Natural killer cell (primary cell): ENCODE results near the gene TOGARAM1. TPM values are rescaled to one million over a fixed set of nuclear protein-coding genes. Genes with fewer than 3 reads are reported as not detected.

Experiments
- ATAC-seq, 3 donors: fragments of 150-1000 bp in 2 of 3; fragments of 200-7000 bp in 1 of 3; cut with Tn5 transposase; 1 replicate in 1 of 3; 2 replicates in 2 of 3; pipeline ENCODE4 v1.10.0; 2021; ENCODE audit warnings: mild to moderate bottlenecking in 2 of 3, moderate library complexity in 2 of 3
- DNase-seq, 2 donors: peaks; one replicate each; pipeline versions ENCODE4 v3.0.0 to v3.0.0-alpha.2; 2013 to 2021; ENCODE audit warnings: mixed read lengths in 1 of 2
- H3K27ac ChIP-seq: one replicate; pipeline ENCODE4 v1.5.1; 2013; ENCODE audit warnings: mild to moderate bottlenecking, low read length
- H3K27me3 ChIP-seq: one replicate; pipeline ENCODE4 v1.6.1; 2013; ENCODE audit warnings: low read length; ENCODE audit not compliant: control insufficient read depth, insufficient read depth
- H3K36me3 ChIP-seq: one replicate; pipeline ENCODE4 v1.6.1; 2013; ENCODE audit warnings: low read length; ENCODE audit not compliant: control insufficient read depth, insufficient read depth
- H3K4me1 ChIP-seq: one replicate; pipeline ENCODE4 v1.6.1; 2013; ENCODE audit warnings: low read length; ENCODE audit not compliant: control insufficient read depth, insufficient read depth
- H3K4me3 ChIP-seq: one replicate; pipeline ENCODE4 v1.5.1; 2013; ENCODE audit warnings: low read length
- H3K9me3 ChIP-seq: one replicate; pipeline ENCODE4 v1.6.1; 2013; ENCODE audit warnings: low read length; ENCODE audit not compliant: control insufficient read depth, insufficient read depth
- H3K27ac Mint-ChIP-seq, 2 donors: one replicate each; pipeline ENCODE4 v1.8.0; 2022; ENCODE audit warnings: mild to moderate bottlenecking in 2 of 2, mixed read lengths in 2 of 2, moderate library complexity in 1 of 2
- H3K27me3 Mint-ChIP-seq, 2 donors: one replicate each; pipeline ENCODE4 v1.8.0; 2022; ENCODE audit warnings: low read depth in 2 of 2, mixed read lengths in 2 of 2
- H3K36me3 Mint-ChIP-seq: one replicate; pipeline ENCODE4 v1.8.0; 2022; ENCODE audit warnings: mixed read lengths
- H3K4me1 Mint-ChIP-seq, 2 donors: one replicate each; pipeline ENCODE4 v1.8.0; 2022; ENCODE audit warnings: mixed read lengths in 2 of 2
- H3K4me3 Mint-ChIP-seq: one replicate; pipeline ENCODE4 v1.8.0; 2022; ENCODE audit warnings: mild to moderate bottlenecking, moderate library complexity, mixed read lengths
- H3K9me3 Mint-ChIP-seq, 2 donors: one replicate each; pipeline ENCODE4 v1.8.0; 2022; ENCODE audit warnings: mixed read lengths in 2 of 2
- CTCF ChIP-seq: fragments of 200-600 bp; IDR thresholded peaks from one replicate; pipeline ENCODE4 v1.8.0; 2022; ENCODE audit warnings: antibody characterized with exemption
- WGBS: methylation state at CpG from one replicate; pipeline ENCODE4 v1.1.7; 2013; ENCODE audit warnings: missing lambda C conversion rate; ENCODE audit not compliant: insufficient coverage; 5-methylcytosine and 5-hydroxymethylcytosine counted together
- intact Hi-C: fragments of 100-400 bp; cut with micrococcal nuclease; formaldehyde crosslinking; loops from one replicate; pipeline ENCODE4 v1.14.2; 2022
- total RNA-seq, 4 donors: library from RNA; stranded (reverse); fragments of 120-200 nt in 1 of 4; gene quantifications; one replicate each; pipeline versions ENCODE4 v1.2.3 to v1.2.4, GENCODE V29; 2013 to 2022

TOGARAM1 gene
- total RNA-seq, 3 donors from 2014 or later (not counting 1 experiment from before 2014, with no cell fraction given): 17.4 to 21.4 (median 19.6) TPM

- no peak overlapping the region for H3K4me3 ChIP-seq
- no peak for DNase-seq
- peak in 2 of 3 donors; percentile 33 to 81 for ATAC-seq
- H3K36me3 ChIP-seq: no peaks in the 10 kb centered on the region
- Mint-ChIP-seq H3K27me3 (no peaks in the 10 kb centered on the region), H3K9me3 (no peaks in the 10 kb centered on the region), H3K27ac (peak overlapping the region; percentile 42 to 61), H3K4me3 (no peak overlapping the region), H3K4me1 (peaks cover 45 to 46% of the 10 kb centered on the region in 2 donors), H3K36me3 (no peaks in the 10 kb centered on the region)
- no peaks in the 10 kb centered on the region for H3K9me3 ChIP-seq
- intact Hi-C loops: no loop called here
- peaks cover 3% of the 10 kb centered on the region for H3K4me1 ChIP-seq
- H3K27ac ChIP-seq: no peak overlapping the region
- no peaks in the 10 kb centered on the region for H3K27me3 ChIP-seq
- no CpG with 5 or more reads among the region's 1 CpG for WGBS
- no peak for TF ChIP-seq CTCF
Observed at GRCh38 chr14:45089813-45090212, 127.8 kb downstream of the TOGARAM1 start.

GRCh38 chr14:45091710-45092109 is 129.7 kb downstream of the TOGARAM1 start:
- DNase-seq: no peak
- Histone ChIP-seq H3K4me1 (no peaks in the 10 kb centered on the region), H3K36me3 (peaks cover 12% of the 10 kb centered on the region), H3K27me3 (no peaks in the 10 kb centered on the region), H3K27ac (no peak overlapping the region), H3K9me3 (no peaks in the 10 kb centered on the region), H3K4me3 (no peak overlapping the region)
- Mint-ChIP-seq H3K27ac (no peak overlapping the region), H3K4me3 (no peak overlapping the region), H3K4me1 (peaks cover 30 to 36% of the 10 kb centered on the region in 2 donors), H3K27me3 (no peaks in the 10 kb centered on the region), H3K36me3 (no peaks in the 10 kb centered on the region), H3K9me3 (no peaks in the 10 kb centered on the region)
- 82% methylated on average over 1 of the region's 2 CpGs for WGBS
- no peak for ATAC-seq
- intact Hi-C loops: no loop called here
- TF ChIP-seq CTCF: no peak

GRCh38 chr14:45094275-45094674 is 132.3 kb downstream of the TOGARAM1 start:
- no peak for ATAC-seq
- Histone ChIP-seq H3K27ac (no peak overlapping the region), H3K36me3 (peaks cover 30% of the 10 kb centered on the region), H3K4me3 (no peak overlapping the region), H3K27me3 (no peaks in the 10 kb centered on the region), H3K4me1 (no peaks in the 10 kb centered on the region), H3K9me3 (no peaks in the 10 kb centered on the region)
- Mint-ChIP-seq H3K36me3 (peaks cover 16% of the 10 kb centered on the region), H3K27ac (no peak overlapping the region), H3K9me3 (no peaks in the 10 kb centered on the region), H3K4me1 (peaks cover 15 to 18% of the 10 kb centered on the region in 2 donors), H3K27me3 (no peaks in the 10 kb centered on the region), H3K4me3 (no peak overlapping the region)
- TF ChIP-seq CTCF: no peak
- no peak for DNase-seq
- intact Hi-C loops: no loop called here
- WGBS: 94% methylated on average over 2 of the region's 2 CpGs

- no peak overlapping the region for H3K27ac Mint-ChIP-seq
- no peaks in the 10 kb centered on the region for H3K27me3 Mint-ChIP-seq
- no peak for DNase-seq
- H3K9me3 Mint-ChIP-seq: no peaks in the 10 kb centered on the region
- Histone ChIP-seq H3K4me1 (no peaks in the 10 kb centered on the region), H3K9me3 (no peaks in the 10 kb centered on the region), H3K36me3 (peaks cover 32% of the 10 kb centered on the region), H3K27ac (no peak overlapping the region), H3K27me3 (no peaks in the 10 kb centered on the region), H3K4me3 (no peak overlapping the region)
- intact Hi-C loops: no loop called here
- TF ChIP-seq CTCF: no peak
- WGBS: 91% methylated on average over 4 of the region's 4 CpGs
- H3K36me3 Mint-ChIP-seq: peaks cover 16% of the 10 kb centered on the region
- no peak for ATAC-seq
- H3K4me1 Mint-ChIP-seq: peaks cover 9 to 10% of the 10 kb centered on the region in 2 donors
- H3K4me3 Mint-ChIP-seq: no peak overlapping the region
Observed at GRCh38 chr14:45095143-45095542, 133.2 kb downstream of the TOGARAM1 start.
